ENCODE data around the gene VPS13D. TPM values are rescaled to one million over a fixed set of nuclear protein-coding genes. Genes with fewer than 3 reads are reported as not detected.

VPS13D gene
- total and polyA plus RNA-seq, 2 experiments from 2014 or later: 10.7 to 34.9 TPM

DNA sequence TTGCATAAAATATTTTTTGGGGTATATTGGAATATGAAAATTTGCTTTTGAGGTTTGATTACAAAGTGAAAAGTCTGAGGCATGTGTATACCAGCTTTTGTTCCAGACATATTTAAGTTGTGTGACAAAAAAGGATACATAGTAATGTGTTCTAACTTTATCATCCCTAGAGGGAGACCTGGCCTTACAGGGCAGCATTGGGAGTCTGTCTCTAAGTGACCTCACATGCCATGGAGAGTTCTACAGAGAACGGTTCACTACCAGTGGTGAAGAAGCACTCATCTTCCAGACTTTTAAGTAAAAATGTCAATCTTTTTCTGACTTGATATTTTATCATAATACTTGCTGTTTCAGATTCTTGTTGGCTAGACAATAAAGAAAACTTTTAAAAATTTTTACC, 61.0 kb downstream of the VPS13D start (continued):
- TF ChIP-seq, protein P1, sequence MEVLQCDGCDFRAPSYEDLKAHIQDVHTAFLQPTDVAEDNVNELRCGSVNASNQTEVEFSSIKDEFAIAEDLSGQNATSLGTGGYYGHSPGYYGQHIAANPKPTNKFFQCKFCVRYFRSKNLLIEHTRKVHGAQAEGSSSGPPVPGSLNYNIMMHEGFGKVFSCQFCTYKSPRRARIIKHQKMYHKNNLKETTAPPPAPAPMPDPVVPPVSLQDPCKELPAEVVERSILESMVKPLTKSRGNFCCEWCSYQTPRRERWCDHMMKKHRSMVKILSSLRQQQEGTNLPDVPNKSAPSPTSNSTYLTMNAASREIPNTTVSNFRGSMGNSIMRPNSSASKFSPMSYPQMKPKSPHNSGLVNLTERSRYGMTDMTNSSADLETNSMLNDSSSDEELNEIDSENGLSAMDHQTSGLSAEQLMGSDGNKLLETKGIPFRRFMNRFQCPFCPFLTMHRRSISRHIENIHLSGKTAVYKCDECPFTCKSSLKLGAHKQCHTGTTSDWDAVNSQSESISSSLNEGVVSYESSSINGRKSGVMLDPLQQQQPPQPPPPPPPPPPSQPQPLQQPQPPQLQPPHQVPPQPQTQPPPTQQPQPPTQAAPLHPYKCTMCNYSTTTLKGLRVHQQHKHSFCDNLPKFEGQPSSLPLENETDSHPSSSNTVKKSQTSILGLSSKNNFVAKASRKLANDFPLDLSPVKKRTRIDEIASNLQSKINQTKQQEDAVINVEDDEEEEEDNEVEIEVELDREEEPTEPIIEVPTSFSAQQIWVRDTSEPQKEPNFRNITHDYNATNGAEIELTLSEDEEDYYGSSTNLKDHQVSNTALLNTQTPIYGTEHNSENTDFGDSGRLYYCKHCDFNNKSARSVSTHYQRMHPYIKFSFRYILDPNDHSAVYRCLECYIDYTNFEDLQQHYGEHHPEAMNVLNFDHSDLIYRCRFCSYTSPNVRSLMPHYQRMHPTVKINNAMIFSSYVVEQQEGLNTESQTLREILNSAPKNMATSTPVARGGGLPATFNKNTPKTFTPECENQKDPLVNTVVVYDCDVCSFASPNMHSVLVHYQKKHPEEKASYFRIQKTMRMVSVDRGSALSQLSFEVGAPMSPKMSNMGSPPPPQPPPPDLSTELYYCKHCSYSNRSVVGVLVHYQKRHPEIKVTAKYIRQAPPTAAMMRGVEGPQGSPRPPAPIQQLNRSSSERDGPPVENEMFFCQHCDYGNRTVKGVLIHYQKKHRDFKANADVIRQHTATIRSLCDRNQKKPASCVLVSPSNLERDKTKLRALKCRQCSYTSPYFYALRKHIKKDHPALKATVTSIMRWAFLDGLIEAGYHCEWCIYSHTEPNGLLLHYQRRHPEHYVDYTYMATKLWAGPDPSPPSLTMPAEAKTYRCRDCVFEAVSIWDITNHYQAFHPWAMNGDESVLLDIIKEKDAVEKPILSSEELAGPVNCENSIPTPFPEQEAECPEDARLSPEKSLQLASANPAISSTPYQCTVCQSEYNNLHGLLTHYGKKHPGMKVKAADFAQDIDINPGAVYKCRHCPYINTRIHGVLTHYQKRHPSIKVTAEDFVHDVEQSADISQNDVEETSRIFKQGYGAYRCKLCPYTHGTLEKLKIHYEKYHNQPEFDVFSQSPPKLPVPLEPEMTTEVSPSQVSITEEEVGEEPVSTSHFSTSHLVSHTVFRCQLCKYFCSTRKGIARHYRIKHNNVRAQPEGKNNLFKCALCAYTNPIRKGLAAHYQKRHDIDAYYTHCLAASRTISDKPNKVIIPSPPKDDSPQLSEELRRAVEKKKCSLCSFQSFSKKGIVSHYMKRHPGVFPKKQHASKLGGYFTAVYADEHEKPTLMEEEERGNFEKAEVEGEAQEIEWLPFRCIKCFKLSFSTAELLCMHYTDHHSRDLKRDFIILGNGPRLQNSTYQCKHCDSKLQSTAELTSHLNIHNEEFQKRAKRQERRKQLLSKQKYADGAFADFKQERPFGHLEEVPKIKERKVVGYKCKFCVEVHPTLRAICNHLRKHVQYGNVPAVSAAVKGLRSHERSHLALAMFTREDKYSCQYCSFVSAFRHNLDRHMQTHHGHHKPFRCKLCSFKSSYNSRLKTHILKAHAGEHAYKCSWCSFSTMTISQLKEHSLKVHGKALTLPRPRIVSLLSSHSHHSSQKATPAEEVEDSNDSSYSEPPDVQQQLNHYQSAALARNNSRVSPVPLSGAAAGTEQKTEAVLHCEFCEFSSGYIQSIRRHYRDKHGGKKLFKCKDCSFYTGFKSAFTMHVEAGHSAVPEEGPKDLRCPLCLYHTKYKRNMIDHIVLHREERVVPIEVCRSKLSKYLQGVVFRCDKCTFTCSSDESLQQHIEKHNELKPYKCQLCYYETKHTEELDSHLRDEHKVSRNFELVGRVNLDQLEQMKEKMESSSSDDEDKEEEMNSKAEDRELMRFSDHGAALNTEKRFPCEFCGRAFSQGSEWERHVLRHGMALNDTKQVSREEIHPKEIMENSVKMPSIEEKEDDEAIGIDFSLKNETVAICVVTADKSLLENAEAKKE (CRISPR knock-in tag; IDR thresholded peaks at IDR 0.05): no peak
- TF ChIP-seq JUNB (IDR thresholded peaks at IDR 0.05; ENCODE audit: unreplicated experiment) (no peak), EZH2 (IDR thresholded peaks at IDR 0.05; ENCODE audit: low read depth, unreplicated experiment) (no peak), EZH2phosphoT487 (IDR thresholded peaks at IDR 0.05; ENCODE audit: unreplicated experiment) (no peak), ZNF331 (CRISPR knock-in tag; IDR thresholded peaks at IDR 0.05; ENCODE audit: low read depth) (no peak), CREB1 (CRISPR knock-in tag; IDR thresholded peaks at IDR 0.05; ENCODE audit: low read depth) (no peak), ZNF114 (CRISPR knock-in tag; IDR thresholded peaks at IDR 0.05) (no peak)
- TF ChIP-seq, protein P2, sequence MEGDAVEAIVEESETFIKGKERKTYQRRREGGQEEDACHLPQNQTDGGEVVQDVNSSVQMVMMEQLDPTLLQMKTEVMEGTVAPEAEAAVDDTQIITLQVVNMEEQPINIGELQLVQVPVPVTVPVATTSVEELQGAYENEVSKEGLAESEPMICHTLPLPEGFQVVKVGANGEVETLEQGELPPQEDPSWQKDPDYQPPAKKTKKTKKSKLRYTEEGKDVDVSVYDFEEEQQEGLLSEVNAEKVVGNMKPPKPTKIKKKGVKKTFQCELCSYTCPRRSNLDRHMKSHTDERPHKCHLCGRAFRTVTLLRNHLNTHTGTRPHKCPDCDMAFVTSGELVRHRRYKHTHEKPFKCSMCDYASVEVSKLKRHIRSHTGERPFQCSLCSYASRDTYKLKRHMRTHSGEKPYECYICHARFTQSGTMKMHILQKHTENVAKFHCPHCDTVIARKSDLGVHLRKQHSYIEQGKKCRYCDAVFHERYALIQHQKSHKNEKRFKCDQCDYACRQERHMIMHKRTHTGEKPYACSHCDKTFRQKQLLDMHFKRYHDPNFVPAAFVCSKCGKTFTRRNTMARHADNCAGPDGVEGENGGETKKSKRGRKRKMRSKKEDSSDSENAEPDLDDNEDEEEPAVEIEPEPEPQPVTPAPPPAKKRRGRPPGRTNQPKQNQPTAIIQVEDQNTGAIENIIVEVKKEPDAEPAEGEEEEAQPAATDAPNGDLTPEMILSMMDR (conservative IDR thresholded peaks at IDR 0.05; ENCODE audit: low read depth in 2 of 2): no peak
- TF ChIP-seq, protein P3, sequence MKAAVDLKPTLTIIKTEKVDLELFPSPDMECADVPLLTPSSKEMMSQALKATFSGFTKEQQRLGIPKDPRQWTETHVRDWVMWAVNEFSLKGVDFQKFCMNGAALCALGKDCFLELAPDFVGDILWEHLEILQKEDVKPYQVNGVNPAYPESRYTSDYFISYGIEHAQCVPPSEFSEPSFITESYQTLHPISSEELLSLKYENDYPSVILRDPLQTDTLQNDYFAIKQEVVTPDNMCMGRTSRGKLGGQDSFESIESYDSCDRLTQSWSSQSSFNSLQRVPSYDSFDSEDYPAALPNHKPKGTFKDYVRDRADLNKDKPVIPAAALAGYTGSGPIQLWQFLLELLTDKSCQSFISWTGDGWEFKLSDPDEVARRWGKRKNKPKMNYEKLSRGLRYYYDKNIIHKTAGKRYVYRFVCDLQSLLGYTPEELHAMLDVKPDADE (IDR thresholded peaks at IDR 0.05): no peak

Measured in GM23338 (cell line).